Stimulated activated CD4-positive, alpha-beta T cell treated with anti-CD3 and anti-CD28 coated beads, Interleukin-2, amount 100 ng/mL, for 4 hours (primary cell): ENCODE data around the gene MFNG.
A peak's percentile ranks its signal among the peaks of the same experiment; 100 is the strongest.

Experiments
- DNase-seq: peaks from one replicate; pipeline ENCODE4 v3.0.0-alpha.2; 2020; ENCODE audit warnings: low read depth

The MFNG gene

GRCh38 chr22:37492428-37493344 is 6.5 kb upstream of the MFNG start:
- DNase-seq, result peak; percentile 28

- DNase-seq, result no peak
Measured at GRCh38 chr22:37491559-37492427, 5.6 kb upstream of the MFNG start.

- DNase-seq, result no peak
Measured at GRCh38 chr22:37491106-37491505, 4.9 kb upstream of the MFNG start.

GRCh38 chr22:37489983-37490382 is 3.8 kb upstream of the MFNG start:
- DNase-seq, result no peak

GRCh38 chr22:37488337-37489135 is 2.4 kb upstream of the MFNG start:
- no peak for DNase-seq

GRCh38 chr22:37487571-37487970 is 1.4 kb upstream of the MFNG start:
- DNase-seq, result no peak

GRCh38 chr22:37487129-37487528 is 945 bp upstream of the MFNG start:
- no peak for DNase-seq

- DNase-seq, result peak; percentile 3
Measured at GRCh38 chr22:37485395-37486223, 575 bp downstream of the MFNG start.

- DNase-seq, result peak; percentile 54
Measured at GRCh38 chr22:37484480-37485394, 1.4 kb downstream of the MFNG start.

- no peak for DNase-seq
Measured at GRCh38 chr22:37483050-37483449, 3.1 kb downstream of the MFNG start.

- DNase-seq, result no peak
Measured at GRCh38 chr22:37482244-37482643, 3.9 kb downstream of the MFNG start.

GRCh38 chr22:37481347-37481907 is 4.8 kb downstream of the MFNG start:
- no peak for DNase-seq

GRCh38 chr22:37480387-37481346 is 5.5 kb downstream of the MFNG start:
- DNase-seq, result no peak

- no peak for DNase-seq
Measured at GRCh38 chr22:37479196-37479595, 7.0 kb downstream of the MFNG start.

GRCh38 chr22:37476389-37477329 is 9.5 kb downstream of the MFNG start:
- DNase-seq, result no peak

GRCh38 chr22:37474447-37475090 is 11.6 kb downstream of the MFNG start:
- no peak for DNase-seq

GRCh38 chr22:37473437-37473946 is 12.7 kb downstream of the MFNG start:
- no peak for DNase-seq
